Measurements from ENCODE around the gene LCN12. TPM values are rescaled to one million over a fixed set of nuclear protein-coding genes. Genes with fewer than 3 reads are reported as not detected.
A peak's percentile ranks its signal among the peaks of the same experiment; 100 is the strongest.

Gene LCN12
- total RNA-seq, 1 experiment from 2014 or later = 2.1 TPM

DNA sequence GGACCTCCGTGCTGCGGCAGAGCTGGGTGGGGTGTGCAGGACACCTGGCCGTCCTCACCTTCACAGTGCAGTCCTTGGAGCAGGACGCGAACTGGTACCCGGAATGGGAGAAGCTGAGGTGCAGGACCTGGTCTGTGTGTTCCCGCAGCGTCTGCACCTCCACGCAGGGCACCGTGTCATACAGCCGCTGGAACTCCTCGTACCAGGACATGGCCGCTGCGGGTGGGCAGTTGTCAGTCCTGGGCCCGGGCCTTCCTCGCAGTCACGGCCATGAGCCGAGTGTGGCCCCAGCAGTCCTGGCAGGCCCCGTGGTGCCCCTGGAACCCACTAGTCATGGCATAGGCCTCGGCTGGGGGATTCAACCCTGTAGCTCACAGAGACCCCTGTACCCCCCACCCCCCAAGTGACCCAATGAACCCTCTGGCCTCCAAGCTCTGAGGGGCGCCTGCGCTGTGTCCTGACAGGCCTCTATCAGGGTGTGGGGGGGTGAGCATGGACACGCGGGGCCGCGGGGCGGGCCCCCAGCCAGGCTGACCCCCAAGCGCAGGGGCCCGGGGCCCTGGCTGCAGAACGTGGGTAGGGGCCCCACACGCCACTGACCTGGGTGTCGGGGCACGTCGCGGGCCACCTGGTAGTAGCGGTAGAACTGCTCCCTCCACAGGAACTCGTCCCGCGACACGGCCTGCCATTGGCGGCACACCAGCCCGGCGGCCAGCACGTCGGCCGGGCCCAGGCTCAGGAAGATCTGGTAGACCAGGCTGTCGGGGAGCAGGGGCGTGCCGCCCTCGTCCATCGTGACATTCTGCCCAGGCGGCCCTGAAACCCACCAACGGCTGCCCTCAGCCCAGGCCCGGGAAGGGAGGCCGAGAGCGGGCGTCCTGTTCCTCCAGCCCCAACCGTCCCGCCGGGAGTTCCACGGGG lies 8.5 kb upstream of the LCN12 start:
- Histone ChIP-seq H3T11ph (ENCODE audit: low read length) (no peak overlapping the region), H4K8ac (replicated peaks; ENCODE audit: insufficient read length, low read depth, low read length) (no peak overlapping the region), H3K9ac (ENCODE audit: extremely low read depth, insufficient read length, low read length) (peak overlapping the region; percentile 13), H3K27ac (ENCODE audit: insufficient read length, low read depth, low read length) (no peak overlapping the region), H3K9me3 (ENCODE audit: control insufficient read depth, low read depth, low read length) (no peaks in the 10 kb centered on the region), H4K20me1 (ENCODE audit: control insufficient read depth, insufficient read depth, insufficient read length) (no peaks in the 10 kb centered on the region), H2BK20ac (ENCODE audit: low read depth, low read length, poor library complexity, severe bottlenecking) (no peak overlapping the region), H2BK15ac (ENCODE audit: low read depth, low read length) (no peak overlapping the region; the same call in 1 of the 2 replicates), H3K79me1 (ENCODE audit: insufficient read depth, low read depth, low read length, poor library complexity, severe bottlenecking) (no peaks in the 10 kb centered on the region), H3K79me2 (ENCODE audit: insufficient read depth, low read length) (no peaks in the 10 kb centered on the region), H3K4me2 (ENCODE audit: insufficient read depth, insufficient read length, low read length) (peak overlapping the region; percentile 60), H3K23ac (ENCODE audit: insufficient read length, low read depth, low read length) (no peak overlapping the region), H4K91ac (ENCODE audit: insufficient read length, low read depth, low read length) (no peak overlapping the region), H2BK5ac (ENCODE audit: insufficient read length, low read length) (no peak overlapping the region), H3K14ac (ENCODE audit: insufficient read depth, low read length) (no peak overlapping the region; the same call in 1 of the 2 replicates), H3K18ac (ENCODE audit: insufficient read length, low read depth, low read length) (no peak overlapping the region), H2BK12ac (ENCODE audit: insufficient read length, low read depth, low read length) (no peak overlapping the region), H3K27me3 (ENCODE audit: insufficient read depth, low read length) (no peaks in the 10 kb centered on the region), H3K23me2 (ENCODE audit: insufficient read length, low read depth, low read length, poor library complexity, severe bottlenecking) (peaks cover 3% of the 10 kb centered on the region), H2BK120ac (ENCODE audit: low read depth, low read length, poor library complexity, severe bottlenecking) (no peak overlapping the region), H3K4ac (ENCODE audit: low read depth, low read length) (no peak overlapping the region), H3K4me1 (ENCODE audit: insufficient read depth, low read length) (no peaks in the 10 kb centered on the region), H3K56ac (ENCODE audit: insufficient read length, low read depth, low read length) (no peak overlapping the region), H2AK5ac (ENCODE audit: insufficient read length, low read length) (no peak overlapping the region), H2AFZ (ENCODE audit: low read length) (no peak overlapping the region), H4K5ac (ENCODE audit: insufficient read length, low read depth, low read length) (no peak overlapping the region)
- DNase-seq = no peak
- Mint-ChIP-seq H3K9me3 (no peaks in the 10 kb centered on the region), H3K4me1 (peaks cover 11 to 19% of the 10 kb centered on the region in 2 experiments), H3K36me3 (ENCODE audit: insufficient read depth in 1 of 3, low read depth in 3 of 3) (peaks cover 2 to 38% (median 31%) of the 10 kb centered on the region in 3 experiments; a peak in 5 of 7 replicates), H3K27me3 (ENCODE audit: low read depth) (peaks cover 3% of the 10 kb centered on the region; the same call in 1 of the 2 replicates), H3K4me3 (peak overlapping the region; percentile 68 to 82), H3K27ac (no peak overlapping the region; a peak in 1 of 7 replicates)
- no CpG with 5 or more reads among the region's 61 CpGs for WGBS (ENCODE audit: extremely low coverage, insufficient read length, low lambda C conversion rate)
- TF ChIP-seq, protein P1, sequence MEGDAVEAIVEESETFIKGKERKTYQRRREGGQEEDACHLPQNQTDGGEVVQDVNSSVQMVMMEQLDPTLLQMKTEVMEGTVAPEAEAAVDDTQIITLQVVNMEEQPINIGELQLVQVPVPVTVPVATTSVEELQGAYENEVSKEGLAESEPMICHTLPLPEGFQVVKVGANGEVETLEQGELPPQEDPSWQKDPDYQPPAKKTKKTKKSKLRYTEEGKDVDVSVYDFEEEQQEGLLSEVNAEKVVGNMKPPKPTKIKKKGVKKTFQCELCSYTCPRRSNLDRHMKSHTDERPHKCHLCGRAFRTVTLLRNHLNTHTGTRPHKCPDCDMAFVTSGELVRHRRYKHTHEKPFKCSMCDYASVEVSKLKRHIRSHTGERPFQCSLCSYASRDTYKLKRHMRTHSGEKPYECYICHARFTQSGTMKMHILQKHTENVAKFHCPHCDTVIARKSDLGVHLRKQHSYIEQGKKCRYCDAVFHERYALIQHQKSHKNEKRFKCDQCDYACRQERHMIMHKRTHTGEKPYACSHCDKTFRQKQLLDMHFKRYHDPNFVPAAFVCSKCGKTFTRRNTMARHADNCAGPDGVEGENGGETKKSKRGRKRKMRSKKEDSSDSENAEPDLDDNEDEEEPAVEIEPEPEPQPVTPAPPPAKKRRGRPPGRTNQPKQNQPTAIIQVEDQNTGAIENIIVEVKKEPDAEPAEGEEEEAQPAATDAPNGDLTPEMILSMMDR (conservative IDR thresholded peaks at IDR 0.05) = no peak; the same call in 2 of the 3 replicates
